ENCODE data around the gene TP53BP2. TPM values are rescaled to one million over a fixed set of nuclear protein-coding genes. Genes with fewer than 3 reads are reported as not detected.

TP53BP2 gene
- total and polyA plus RNA-seq, 12 donors = 5.9 to 25.3 (median 20.1) TPM

- TF ChIP-seq, protein P1, sequence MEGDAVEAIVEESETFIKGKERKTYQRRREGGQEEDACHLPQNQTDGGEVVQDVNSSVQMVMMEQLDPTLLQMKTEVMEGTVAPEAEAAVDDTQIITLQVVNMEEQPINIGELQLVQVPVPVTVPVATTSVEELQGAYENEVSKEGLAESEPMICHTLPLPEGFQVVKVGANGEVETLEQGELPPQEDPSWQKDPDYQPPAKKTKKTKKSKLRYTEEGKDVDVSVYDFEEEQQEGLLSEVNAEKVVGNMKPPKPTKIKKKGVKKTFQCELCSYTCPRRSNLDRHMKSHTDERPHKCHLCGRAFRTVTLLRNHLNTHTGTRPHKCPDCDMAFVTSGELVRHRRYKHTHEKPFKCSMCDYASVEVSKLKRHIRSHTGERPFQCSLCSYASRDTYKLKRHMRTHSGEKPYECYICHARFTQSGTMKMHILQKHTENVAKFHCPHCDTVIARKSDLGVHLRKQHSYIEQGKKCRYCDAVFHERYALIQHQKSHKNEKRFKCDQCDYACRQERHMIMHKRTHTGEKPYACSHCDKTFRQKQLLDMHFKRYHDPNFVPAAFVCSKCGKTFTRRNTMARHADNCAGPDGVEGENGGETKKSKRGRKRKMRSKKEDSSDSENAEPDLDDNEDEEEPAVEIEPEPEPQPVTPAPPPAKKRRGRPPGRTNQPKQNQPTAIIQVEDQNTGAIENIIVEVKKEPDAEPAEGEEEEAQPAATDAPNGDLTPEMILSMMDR (IDR thresholded peaks at IDR 0.05) = no peak
- Histone ChIP-seq H3K9me3 (no peaks in the 10 kb centered on the region), H3K36me3 (peaks cover 0 to 96% (median 18%) of the 10 kb centered on the region in 9 donors), H3K4me1 (no peaks in the 10 kb centered on the region), H3K27ac (no peak overlapping the region), H3K27me3 (no peaks in the 10 kb centered on the region), H3K4me3 (no peak overlapping the region)
- WGBS, 2 donors = 67 to 76% methylated on average over 4 of the region's 4 CpGs
- intact Hi-C loops (cut with DNase I) = no loop called here
- no peak for ATAC-seq
- no peak for DNase-seq
These were observed 56.9 kb downstream of the TP53BP2 start for GRCh38 chr1:223788746-223789415.

DNA sequence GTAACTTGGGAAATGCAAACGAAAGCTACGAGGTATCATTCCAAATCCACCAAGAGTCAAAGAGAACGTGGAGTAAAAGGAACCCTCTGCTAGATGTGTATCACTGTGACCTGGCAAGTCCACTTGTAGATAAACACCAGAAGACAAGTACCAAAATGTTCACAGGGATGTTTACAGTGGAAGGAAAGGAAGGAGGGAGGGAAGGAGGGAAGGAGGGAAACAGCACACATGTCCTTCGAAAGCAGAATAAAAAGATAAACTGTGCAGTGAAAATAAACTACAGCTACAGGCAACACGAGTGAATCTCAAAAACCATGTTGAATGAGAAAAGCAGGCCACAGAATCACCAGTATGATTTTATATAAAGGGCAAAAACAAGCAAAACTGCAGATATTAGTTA is 59.9 kb downstream of the TP53BP2 start:
- no peak overlapping the region for H3K4me3 ChIP-seq
- no peaks in the 10 kb centered on the region for H3K9me3 ChIP-seq
- H3K4me1 ChIP-seq = no peaks in the 10 kb centered on the region
- H3K27ac ChIP-seq = no peak overlapping the region
- H3K36me3 ChIP-seq = peaks cover 0 to 97% (median 10%) of the 10 kb centered on the region in 9 donors
- TF ChIP-seq, protein P1 (IDR thresholded peaks at IDR 0.05) = no peak
- WGBS, 2 donors = 68 to 70% methylated on average over 5 of the region's 5 CpGs
- DNase-seq = no peak
- intact Hi-C loops (cut with DNase I) = no loop called here
- ATAC-seq = no peak
- no peaks in the 10 kb centered on the region for H3K27me3 ChIP-seq

GRCh38 chr1:223784541-223784940 is 61.2 kb downstream of the TP53BP2 start:
- no peak for DNase-seq
- H3K4me1 ChIP-seq = no peaks in the 10 kb centered on the region
- H3K27ac ChIP-seq = peak overlapping the region in 1 of 10 donors; percentile 9
- TF ChIP-seq, protein P1 (IDR thresholded peaks at IDR 0.05) = no peak
- 85 to 86% methylated on average over 4 of the region's 4 CpGs for WGBS, 2 donors
- ATAC-seq = peak in 2 of 8 donors; percentile 49 to 55
- H3K36me3 ChIP-seq = peaks cover 0 to 97% (median 17%) of the 10 kb centered on the region in 9 donors
- intact Hi-C loops (cut with DNase I) = no loop called here
- H3K9me3 ChIP-seq = no peaks in the 10 kb centered on the region
- H3K4me3 ChIP-seq = no peak overlapping the region
- H3K27me3 ChIP-seq = no peaks in the 10 kb centered on the region

DNA sequence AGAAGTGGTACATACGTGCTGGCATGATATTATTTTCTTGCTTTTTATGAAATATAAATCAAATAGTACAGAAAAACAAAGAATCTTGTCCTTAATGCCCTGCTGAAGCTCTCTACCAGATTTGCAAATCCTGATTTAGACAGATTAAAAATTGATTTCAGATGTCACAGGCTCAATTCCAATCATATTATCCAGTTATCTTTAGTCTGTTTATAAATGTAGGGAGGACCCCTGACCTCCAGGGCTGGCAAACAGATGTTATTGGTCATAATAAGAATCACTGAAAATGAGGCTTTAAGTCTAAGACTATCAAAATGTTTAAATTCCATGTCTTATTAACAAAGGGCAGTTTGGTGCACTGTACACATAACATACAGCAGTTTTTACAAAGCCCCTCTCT is 62.1 kb downstream of the TP53BP2 start:
- WGBS, 2 donors = 41 to 95% methylated on average over 1 of the region's 1 CpG
- H3K36me3 ChIP-seq = peaks cover 0 to 97% (median 23%) of the 10 kb centered on the region in 9 donors
- no peaks in the 10 kb centered on the region for H3K4me1 ChIP-seq
- no peaks in the 10 kb centered on the region for H3K9me3 ChIP-seq
- no peak for ATAC-seq
- H3K4me3 ChIP-seq = no peak overlapping the region
- DNase-seq = no peak
- H3K27me3 ChIP-seq = no peaks in the 10 kb centered on the region
- intact Hi-C loops (cut with DNase I) = no loop called here
- H3K27ac ChIP-seq = no peak overlapping the region
- TF ChIP-seq, protein P1 (IDR thresholded peaks at IDR 0.05) = no peak

All from heart right ventricle (tissue), 16 donors.